ENCODE results near the gene MGAT4A.

Gene MGAT4A

DNA sequence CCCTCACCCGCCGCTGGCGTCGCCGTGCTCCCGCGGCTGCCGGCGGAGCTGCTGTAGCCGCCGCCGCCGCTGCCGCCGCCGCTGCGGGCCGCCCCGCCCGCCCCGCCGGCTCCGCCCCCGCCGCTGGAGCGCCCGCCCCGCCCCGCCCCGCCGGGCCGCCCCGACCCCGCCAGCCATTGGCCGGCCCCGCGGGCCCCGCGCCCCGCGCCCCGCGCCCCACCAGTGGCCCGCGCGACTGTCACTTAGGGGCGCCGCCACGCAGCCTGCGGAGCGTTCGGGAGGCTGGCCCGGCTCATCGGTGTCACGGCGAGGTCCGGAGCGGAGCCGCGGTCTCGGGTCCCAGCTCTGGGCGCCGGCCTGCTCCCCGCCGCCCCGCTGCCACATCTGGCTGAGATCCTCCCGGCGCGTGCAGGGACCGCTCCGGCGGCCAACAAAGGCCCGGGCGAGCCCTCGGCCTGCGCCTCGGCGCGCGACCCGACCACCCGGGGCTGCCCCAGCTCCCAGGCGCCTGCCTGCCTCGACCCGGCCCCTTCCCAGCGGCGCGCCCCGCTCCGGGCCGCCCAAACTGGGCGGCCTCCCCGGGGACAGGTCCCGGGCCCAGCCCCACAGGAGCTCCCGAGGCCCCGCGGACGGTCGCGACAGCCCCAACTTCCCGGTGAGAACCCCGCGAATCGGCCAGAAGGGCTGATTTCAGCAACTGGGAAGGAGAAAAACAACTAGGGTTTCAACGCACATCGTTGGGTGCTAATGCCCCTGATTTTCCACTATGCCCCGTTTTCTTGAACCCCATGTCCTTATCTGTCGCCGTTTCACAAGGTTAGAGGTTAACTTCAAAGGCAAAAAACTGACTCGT is at the start of gene MGAT4A:
TSS of gene MGAT4A (minus strand) at position 92 of the 853 bp plus-strand sequence. CDS start 4,800 bp downstream, outside the sequence.
- DNase-seq (ENCODE audit: low spot score) = peak; percentile 85

DNA sequence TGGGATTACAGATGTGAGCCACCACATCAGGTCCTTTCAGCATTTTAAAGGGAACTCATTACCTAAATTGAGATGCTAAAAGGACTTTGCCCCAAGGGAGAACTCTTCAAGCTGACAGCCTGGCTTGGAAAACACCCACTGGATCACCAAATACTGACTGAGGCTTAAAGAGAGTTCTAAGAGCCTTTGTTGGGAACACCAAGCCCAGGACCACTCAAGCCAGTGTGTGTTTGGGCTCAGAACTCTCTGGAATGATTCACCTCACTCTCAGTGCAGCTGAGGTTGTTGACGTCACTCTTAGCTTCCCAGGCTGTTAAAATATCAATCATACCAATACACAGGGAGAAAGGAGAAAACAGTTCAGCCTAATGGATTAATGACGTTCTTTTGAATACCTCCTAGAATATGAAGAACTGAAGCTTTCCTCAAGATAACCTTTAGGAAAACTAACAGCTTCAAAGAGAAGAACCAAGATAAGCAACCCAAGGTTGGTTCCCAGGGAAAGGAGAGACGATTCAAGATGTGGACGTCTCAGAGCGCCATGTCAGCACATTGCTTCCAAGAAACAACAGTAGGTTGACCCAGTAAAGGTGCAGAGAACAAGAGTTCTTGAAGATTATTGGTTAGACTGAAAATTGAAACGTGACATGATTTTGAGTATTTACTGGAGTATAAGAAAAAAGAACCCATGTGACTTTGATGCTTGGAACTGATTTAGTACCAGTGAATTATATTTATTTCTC is 48.0 kb upstream of the MGAT4A start:
- DNase-seq (ENCODE audit: low spot score) = no peak

DNA sequence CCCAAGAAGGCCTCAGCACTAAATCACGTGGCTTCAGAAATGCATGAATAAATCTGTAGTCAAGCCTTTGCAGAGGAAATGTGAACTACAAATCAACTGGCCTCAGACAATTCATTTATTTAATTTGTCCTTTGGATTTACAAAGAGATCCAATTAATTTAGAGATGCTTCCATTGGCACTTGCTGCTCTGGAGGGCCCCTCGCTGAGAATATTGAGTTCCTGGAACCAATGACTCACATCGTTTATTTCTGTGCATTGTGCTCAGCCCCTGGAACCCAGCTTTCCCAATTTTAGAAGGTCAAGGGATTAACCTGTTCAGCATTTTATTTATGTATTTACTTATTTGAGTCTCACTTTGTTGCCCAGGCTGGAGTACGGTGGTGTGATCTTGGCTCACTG is 47.2 kb upstream of the MGAT4A start:
- DNase-seq (ENCODE audit: low spot score) = no peak

DNA sequence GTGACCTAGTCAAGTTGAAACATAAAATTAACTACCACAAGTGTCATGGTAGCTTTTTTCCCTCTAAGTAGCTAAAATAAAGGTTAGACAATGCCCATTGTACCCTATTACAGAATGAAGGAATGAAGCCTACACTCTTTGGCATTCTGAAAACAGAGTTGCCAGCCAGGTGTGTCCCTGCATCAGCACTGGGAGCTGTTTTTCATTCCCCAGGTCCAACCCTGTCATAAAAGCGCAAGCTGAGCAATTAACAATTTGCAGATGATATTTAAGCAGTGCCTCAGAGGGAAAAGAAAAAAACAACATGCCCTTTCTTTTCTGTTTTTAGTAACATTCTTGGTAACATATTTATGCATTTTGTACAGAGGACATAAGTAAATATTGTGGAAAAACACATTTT is 46.8 kb upstream of the MGAT4A start:
- no peak for DNase-seq (ENCODE audit: low spot score)

DNA sequence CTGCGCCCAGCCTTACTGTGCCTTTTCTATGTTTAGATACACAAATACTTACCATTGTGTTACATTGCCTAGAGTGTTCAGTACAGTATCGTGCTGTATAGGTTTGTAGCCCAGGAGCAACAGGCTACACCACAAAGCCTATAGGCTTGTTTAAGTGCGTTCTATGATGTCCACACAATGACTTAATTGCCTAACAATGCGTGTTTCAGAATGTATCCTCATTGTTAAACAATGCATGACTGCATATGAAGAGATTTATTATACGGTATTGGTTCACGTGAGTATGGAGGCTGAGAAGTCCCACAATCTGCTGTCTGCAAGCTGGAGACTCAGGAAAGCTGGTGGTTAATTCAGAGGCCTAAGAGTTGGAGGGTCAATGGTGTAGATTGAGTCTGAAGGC is 46.1 kb upstream of the MGAT4A start:
- DNase-seq (ENCODE audit: low spot score) = no peak

DNA sequence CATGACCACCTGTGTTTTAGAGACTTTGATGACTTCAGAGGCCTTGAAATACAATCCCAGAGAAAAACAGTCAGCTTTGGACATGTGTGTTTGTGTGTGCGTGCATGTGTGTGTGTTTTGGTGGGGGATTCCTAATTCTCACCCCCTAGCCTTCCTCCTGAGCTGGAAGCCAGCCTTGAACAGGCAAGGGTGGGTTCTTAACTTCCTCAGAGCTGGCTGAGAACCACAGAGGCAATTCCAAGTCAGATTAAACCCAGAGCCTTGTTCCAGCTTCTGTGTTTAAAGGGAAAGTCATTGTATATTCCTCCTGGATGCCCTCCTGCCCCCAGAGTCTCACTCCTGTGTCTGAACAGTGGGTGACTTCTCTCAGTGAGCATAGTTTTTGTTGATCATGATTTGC is 45.2 kb upstream of the MGAT4A start:
- no peak for DNase-seq (ENCODE audit: low spot score)

DNA sequence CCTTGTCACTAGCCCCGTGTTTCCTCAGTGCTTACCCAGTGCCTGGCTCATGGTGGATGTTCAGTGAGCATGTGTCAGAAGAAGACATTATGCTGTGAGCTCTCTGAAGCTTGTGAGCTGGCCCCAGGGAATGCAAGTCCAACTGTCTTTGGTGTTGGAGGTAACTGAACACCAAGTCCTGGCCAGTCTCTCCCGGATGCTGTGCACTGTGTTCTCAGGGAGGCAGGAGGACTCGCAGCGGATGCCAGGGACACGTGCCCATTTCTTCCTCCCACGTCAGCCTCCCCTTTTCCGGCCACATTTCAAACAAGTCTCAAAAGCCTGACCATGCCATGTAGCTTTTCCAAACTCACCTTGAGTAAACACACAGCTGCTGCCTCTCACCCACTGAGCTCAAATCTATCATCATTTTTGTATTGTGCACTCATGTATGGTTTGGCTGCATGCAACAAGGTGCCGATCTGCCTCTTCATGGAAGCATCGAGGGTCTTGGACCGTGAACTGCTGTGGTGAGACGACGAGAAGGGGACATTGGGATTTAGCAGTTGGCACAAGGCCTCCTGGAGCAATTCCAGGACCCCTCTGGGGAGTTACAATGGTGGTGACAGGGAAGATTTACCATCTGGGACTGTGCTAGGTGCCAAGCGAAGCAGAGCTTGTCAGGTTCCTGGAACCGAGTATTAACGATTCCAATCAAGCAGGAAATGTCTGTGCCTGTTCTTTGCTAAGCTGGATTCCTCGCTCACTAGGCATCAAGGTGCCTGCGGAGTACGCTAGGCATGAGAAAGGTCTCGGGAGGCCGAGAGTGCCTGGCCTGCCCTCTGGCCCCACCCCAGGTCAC is 44.4 kb upstream of the MGAT4A start:
- DNase-seq (ENCODE audit: low spot score) = no peak

DNA sequence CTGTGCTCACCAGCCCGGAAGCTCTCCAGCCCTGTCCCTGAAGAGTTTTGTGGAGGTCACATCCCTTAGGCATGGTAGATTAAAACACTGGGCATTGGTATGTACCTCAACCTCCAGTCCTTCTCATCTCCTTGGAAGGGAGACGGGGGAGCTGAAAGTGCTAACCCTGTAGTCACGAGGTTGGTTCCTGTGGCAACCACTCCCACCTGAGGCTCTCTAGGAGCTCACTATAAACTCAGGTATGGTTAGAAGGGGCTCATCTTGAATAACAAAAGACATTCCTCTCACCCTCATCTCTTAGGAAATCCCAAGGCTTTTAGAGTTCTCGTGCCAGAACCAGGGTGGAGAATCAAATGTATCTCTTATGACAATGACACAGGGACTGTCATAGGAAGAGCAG is 43.0 kb upstream of the MGAT4A start:
- DNase-seq (ENCODE audit: low spot score) = no peak

DNA sequence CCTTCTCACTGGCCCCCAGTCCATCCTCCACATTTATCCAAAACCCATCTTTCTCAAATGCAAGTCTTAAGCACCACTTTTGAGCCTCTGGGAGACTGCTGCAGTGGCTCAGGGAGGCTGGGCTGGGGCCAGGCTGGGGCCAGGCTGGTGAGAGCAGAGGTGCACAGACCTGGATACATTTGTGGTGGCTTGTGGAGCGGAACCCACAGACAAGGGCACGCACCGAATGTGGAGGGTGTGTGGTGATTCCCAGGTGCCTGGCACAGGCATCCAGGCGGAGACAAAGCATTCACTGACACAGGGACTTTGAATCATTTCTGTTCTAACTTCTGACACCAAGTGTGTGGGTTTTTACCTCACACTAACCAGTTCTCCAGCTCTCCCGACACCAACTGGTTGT is 42.2 kb upstream of the MGAT4A start:
- no peak for DNase-seq (ENCODE audit: low spot score)

DNA sequence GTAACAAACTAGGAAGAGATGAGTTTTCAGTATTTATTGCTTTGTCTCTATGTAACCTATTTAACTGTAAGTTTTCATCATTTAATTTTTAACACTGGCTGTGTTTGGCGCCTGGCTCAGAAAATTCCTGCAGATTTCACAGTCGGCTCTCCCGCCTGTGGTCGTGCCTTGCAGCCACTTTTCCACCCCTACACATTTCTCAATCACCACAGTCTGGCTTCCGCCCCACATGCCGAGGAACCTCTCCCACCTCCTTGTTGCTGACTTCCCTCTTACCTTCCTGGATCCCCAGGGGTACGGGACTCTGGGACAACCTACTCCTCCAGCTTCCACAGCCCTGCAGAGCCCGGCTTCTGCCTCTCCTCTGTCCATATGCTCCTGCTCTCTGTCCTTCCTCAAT is 41.6 kb upstream of the MGAT4A start:
- no peak for DNase-seq (ENCODE audit: low spot score)

DNA sequence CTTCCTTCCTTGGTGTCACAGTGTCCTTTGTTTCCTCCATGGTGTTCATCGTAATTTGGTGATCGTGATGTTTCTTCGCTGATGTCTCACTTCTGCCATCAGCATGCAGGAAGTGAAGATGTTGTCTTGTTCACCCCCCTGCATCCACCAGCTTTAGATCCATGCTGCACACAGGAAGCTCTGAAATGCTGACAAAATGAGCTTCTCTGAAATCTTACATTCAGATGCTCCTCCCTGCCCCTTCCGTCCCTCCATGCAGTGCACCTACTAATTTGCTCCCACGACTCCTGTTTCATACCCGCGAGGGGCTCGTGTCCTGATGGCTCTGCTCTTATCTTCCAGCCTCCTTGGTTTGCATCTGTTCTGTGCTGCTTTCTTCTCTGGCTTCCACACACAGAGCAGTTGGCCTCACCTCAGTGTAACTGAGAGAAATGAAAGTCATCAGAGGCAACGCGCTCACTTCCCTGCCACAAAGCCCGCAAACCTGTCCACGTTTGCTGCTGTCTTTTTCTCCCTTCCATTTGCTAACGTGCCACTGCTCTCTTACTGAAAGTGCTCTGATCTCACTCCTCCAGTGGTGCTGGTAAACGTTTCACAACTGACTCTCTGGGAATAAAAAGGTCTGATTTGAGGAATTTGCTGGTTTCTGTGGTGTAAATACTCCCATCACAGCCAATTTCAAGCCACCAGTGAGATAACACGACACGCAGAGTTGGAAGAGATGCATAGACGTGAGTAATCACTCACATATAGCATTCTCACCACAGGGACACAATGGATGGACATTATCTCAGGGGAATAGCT is 41.0 kb upstream of the MGAT4A start:
- no peak for DNase-seq (ENCODE audit: low spot score)

DNA sequence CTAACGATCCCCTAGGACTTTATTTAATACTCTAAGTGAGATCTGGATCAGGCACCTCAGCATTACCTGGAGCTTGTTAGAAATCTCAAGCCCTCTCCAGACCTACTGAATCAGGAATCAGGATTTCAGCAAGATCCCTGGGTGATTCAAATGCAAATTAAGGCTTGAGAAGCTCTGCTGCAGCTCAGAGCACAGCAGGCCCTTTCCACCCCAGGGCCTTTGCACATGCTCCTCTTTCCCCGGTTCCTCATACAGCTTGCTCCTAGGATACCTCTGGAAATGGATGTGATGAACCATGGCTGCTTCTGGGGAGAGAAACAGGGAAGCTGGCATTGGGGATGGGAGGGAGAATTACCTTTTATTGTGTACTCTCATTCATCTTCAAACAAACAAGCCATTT is 40.3 kb upstream of the MGAT4A start:
- DNase-seq (ENCODE audit: low spot score) = no peak

DNA sequence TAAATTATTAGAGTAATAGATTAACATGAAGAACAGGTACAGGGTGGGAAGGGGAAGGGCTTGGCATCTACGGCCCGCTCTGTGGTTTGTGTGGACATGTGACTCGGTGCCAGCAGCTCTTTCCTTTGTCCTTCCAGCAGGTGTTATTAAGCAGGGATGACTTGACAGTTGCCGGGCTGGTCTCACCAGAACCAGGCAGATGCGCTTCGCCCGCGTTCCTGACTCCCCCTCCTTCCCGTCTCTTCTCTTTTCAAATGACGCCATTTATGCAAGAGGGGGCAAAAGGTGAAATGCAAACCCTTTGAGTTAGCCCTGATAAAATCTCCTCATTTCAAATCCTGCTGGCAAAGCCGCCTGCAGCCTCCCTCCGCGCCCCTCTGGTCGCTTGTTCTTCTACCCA is 38.9 kb upstream of the MGAT4A start:
- DNase-seq (ENCODE audit: low spot score) = no peak

DNA sequence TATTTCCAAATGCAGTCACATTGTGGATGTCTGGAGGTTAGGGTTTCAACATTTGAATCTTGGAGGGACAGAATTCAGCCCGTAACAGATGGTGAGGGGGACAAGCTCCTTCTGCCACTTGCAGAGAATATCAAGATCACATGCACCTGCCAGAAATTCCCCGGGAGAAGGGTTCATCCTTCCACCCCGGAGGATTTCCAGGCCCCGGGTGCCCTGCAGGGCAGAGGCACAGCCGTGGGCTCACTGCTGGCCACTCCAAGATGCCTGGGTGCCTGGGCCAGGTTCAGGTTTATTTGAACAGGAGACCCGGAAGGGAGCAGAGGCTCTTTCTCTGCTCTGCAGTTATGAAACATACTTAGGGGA is 38.2 kb upstream of the MGAT4A start:
- no peak for DNase-seq (ENCODE audit: low spot score)

DNA sequence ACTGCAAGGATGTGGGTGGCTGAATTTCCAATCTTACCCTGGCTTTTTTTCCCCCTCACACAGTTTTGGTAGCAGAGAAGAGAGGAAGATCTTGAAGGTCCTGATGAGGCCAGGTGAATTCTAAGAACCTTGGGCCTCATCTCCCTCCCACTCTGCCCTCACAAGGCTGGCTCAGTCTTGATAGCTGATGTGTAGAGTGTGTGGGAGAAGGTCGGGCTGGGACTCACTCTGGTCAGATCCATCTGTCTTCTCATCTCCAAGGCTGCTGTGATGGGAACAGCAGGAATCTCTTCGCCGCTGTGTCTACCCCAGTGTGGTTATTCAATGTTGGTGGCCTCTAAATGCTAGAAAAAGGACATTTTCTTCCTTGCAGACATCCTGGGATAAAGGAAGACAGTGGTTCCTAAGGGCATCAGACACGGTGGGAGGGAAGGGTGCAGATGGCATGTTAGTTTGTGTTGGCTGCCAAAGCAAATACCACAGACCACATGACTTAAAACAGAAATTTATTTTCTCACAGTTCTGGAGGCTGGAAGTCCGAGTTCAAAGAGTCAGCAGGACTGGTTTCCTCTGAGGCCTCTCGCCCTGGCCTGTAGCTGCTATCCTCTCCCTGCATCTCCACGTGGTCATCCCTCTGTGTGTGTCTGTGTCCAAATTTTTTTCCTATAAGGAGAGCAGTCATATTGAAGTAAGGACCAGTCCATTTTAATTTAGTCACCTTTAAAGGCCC is 37.6 kb upstream of the MGAT4A start:
- no peak for DNase-seq (ENCODE audit: low spot score)

DNA sequence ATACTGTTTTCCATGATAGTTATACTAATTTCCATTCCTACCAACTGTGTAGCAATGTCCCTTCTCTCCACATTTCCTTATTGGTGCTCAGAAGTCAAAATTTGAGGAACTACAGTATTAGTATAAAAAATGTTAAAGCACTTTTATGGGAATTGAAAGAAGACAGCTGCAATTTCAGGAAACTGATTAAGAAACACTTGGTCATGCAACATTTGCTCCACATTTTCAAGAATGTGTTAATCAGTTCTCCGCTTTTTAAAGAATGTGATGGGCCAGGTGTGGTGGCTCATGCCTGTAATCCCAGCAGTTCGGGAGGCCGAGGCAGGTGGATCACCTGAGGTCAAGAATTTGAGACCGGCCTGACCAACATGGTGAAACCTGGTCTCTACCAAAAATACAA is 33.6 kb upstream of the MGAT4A start:
- no peak for DNase-seq (ENCODE audit: low spot score)

DNA sequence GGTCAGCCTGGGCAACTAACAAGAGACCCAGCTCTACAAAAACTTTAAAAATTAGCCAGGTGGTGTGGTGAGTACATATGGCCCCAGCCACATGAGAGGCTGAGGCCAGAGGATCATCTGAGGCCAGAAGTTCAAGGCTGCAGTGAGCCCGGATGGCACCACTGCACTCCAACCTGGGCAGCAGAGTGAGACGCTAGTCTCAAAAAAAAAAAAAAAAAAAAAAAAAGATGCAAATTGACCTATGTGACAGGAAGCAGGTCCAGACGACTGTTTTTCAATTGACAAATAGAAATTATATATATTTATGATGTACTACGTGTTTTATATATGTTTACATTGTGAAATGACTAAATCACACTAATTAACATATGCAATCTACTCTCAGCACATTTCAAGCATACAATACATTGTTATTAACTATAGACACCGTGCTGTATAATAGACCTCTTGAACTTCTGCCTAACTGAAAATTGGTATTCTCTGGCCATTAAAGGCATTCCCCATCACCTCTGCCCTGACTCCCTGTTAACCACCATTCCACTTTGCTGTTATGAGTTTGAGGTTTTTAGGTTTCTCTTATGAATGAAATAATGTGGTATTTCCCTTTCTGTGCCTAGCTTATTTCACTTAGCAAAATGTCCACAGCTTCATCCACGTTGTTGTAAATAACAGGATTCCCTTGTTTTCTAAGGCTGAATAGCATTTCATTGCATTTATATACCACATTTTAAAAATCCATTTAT is 32.4 kb upstream of the MGAT4A start:
- no peak for DNase-seq (ENCODE audit: low spot score)

DNA sequence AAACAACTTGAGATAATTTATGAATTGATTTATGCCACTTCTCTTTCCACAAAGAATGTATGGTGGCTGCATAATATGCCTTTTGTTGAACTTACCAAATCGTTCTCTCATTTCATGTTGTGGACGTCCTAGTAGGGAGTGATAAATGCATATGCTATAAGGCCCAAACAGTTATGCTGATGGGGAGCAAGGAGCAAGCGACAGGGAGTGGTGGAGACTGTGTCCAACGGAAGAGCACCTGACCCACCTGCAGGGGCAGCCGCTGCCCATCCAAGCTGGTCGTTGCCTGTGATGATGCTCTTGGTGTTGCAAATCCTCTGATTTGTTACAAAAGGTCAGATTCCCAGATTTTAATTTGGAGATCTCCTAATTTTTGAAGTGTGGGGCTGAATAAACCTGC is 31.0 kb upstream of the MGAT4A start:
- no peak for DNase-seq (ENCODE audit: low spot score)

DNA sequence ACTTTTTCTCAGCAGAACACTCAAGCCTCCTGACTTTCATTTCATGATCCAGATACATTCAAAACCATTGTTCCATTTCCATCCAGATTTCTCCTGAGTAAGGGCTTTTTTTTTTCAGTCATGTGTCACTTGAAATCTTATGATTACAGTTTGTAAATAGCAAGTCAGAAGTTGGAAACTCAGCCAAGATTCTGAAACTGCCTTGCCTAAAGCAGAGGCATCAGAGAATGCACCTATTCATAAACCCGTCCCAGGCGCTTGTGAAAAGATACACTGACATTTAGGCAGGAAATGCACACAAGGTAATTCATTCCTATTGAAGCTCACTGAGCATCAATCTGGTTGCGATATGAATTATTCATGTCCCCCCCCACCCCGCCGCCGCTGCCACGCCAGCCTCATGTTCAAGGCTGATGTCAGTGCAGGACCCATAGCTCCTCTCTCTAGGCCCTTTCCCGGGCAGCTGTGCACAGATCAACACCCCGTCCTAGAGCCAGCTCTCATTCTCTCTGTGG is 30.4 kb upstream of the MGAT4A start:
- no peak for DNase-seq (ENCODE audit: low spot score)
